ENCODE data around the gene VPS8.

DNA sequence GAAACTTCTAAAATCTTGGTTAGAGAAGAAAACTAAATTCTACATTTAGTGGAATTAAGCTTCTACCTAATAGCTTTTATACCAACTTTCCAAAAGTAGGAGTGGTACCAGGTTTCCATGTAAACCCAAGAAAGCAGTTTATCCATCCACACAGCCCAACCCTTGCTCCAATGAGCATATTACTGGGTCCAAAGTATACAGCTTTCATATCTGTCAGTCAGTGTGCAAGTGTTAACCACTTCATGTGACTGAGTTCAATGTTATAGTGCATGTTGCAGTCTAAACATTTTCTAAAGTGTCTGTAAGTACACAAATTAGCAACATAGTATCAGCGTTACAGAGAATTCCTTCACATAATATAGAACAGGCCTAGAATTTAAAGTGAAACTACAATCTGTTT, 267.7 kb downstream of the VPS8 start:
- TF ChIP-seq POLR2A (IDR thresholded peaks at IDR 0.05; ENCODE audit: low read length) (no peak), GATA1 (IDR thresholded peaks at IDR 0.05; ENCODE audit: low read depth, low read length) (no peak)

Data from erythroblast (primary cell).